Stromal cell of bone marrow (primary cell): ENCODE data around the gene GRB10.

Source experiments
- DNase-seq: peaks from one replicate; pipeline ENCODE4 v3.0.0-alpha.2; 2012; ENCODE audit warnings: low read depth

The GRB10 gene

DNA sequence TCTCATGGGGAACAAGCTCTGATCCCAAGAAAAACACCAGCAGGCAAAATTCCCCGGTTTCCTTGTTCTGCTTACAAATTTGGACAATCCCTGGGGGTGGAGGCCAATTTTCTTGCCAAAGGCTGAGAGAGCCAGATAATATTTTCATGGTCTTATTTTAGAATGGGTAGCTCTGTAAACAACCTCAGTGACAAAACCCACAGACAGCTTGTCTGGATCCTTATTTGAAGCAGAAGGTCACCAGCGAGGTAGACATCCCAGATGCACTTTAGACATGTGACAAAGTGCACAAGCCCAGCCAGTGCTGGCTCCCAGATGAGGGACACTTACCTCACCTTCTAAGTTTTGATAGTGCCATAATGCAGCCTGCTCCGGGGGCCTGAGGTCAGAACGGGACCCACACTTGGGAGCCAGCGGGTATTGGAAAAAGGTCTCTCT lies 114.9 kb downstream of the GRB10 start:
- peak; percentile 13 for DNase-seq

DNA sequence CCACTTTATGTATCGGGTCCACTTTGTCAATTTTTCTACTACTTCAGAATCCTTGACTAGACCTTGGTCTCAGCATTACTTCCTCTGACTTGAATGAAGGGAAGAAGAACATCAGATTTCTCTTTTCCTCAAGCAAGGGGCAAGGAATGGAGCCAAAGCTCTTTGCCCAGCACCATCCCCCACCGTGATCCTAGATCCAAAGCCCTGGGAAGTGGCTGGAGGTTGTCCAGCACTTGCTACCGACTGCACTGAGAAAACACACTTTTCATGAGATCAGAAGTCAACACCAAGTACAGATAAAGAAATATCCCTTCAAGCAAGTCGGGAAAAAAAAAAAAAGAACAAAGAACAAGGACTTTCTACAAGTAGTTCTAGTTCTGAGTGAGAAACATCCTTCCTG lies 115.4 kb downstream of the GRB10 start:
- peak; percentile 18 for DNase-seq

DNA sequence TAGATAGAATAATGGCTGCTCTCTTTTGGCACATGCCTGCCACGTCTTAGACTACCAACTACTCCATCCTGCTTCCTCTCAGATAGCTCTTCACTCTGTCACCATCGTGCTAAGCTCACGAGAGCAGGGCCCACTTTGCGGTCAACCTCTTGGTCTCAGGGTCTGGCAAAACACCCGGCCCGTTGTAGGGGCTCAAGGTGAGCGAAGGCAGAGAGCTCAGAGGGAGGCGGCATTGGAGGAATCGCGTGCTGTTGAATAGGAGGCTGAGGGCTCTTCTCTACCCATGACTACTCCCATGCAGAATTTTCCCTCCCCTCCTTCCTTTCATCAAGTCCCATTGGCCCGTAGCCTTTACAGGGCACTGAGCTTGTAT lies 116.6 kb downstream of the GRB10 start:
- no peak for DNase-seq

DNA sequence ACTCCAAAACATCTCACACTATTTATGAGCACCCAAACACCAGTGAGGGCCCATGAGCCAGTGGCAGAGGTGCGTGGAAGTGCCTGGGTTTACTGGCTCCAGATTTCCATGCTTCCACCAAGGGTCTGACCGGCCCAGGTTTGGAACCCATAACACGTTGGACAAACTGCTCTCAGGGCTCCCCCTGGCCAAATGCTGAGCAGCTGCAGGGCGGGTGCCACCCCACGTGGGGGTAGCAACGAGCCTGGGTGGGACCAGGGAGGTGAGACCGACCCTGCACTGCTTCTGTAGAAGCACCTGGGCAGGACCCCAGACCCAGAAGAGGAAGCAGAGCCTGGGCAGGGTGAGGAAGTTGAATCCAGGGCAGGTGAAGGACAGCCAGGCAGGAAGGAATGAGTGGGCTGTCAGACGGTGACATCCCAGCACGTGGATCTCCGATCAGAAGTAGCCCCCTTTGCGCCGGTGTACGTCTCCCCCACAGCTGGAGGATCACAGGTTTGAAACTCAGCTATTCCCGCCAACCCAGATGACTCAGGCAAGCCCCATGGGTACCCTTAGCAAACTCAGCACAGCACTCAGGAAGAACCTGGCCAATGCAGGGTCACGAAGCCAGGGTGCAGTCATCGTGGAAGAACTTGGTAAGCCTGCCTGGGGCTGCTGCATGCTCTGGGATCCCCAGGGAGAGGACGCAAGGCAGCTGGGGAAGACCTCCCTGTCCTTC lies 117.1 kb downstream of the GRB10 start:
- peak; percentile 60 for DNase-seq

DNA sequence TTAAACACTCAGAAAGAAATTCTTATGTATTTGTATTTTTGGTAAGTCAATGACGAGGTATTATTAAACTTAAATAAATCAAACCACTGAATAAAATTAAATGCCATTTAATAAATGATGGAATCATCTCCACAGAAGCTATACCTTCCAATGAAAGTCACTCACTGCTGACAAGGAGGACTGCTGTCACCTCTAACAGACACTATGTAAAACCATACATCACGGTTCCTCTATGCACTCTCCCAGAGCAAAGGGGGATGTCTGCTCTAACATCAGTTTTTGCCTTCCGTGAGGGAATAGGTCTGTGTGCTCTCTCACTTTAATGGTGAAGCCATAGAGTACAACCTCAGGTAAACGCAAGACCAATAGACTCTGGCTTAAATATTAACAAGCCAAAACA lies 117.8 kb downstream of the GRB10 start:
- no peak for DNase-seq

DNA sequence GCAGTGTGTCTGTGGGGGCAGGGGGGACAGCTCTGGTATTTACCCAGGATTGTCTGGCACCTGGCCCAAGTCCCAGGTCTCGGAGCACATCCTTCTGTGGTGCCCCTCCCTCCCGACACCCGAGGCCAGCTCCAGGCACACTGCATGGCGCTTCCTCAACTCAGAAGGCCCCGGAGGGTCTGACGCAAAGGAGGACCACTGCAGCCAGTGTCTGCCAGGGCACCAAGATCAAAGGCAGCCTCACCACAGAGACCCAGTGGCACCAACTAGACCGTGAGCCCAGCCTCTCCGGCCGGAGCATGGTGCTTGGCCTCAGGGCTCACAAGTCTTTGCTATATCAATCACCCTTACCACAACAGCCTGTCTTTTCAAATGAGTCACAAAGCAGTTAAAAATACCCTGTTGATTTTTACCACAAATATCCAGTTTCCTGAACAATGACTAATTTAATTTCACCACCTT lies 118.2 kb downstream of the GRB10 start:
- peak; percentile 40 for DNase-seq

DNA sequence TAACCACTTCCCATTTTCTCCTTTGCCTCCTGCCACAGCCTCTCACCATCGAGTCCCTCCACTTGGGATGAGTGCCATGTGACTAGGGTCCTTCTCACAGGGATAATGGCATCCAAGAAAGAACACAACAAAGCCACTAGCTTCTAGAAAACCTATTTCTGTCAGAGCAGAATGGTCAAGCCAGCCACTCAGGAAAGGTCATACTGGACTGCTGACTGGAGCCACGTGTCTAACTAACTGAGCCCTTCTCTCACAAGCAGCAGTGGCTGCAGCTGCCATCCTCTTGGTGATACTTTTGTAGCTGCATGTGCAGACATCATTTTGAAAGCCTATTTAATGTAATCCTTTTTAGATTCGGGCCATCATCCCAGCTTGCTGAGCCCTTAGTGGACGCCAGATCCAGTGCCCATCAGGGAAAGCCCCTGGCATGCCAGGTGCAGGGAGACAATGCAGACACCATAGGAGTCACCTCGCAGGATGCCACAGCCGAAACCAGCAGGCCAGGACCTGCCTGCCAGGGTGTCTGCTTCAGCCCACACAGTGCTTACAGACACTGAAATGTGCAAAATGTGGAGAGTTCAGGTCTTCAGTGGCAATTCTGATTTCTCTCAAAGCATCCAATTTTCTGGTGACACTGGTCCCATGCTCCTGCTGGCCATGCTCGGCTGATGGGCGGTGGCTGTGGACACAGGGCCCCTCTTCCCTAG lies 119.1 kb downstream of the GRB10 start:
- no peak for DNase-seq

DNA sequence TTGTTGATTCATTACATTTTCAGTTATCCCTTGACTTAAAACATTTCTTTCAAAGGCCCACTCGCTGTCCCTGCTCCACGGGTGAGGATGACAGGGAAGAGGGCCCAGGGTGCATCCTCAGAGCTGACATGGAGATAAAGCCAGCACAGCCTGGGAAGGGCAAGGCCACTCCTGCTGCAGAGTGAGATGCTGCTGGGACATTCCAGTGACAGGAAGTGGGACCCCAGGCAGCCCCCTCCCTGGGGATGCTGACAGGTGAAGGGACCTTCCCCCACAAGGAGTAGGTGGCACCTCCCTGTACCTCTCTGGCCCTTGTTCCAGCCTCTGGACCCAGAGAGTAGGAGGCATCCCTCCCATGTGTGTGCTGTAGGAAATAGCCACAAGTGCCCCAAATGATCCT lies 119.7 kb downstream of the GRB10 start:
- DNase-seq = no peak

DNA sequence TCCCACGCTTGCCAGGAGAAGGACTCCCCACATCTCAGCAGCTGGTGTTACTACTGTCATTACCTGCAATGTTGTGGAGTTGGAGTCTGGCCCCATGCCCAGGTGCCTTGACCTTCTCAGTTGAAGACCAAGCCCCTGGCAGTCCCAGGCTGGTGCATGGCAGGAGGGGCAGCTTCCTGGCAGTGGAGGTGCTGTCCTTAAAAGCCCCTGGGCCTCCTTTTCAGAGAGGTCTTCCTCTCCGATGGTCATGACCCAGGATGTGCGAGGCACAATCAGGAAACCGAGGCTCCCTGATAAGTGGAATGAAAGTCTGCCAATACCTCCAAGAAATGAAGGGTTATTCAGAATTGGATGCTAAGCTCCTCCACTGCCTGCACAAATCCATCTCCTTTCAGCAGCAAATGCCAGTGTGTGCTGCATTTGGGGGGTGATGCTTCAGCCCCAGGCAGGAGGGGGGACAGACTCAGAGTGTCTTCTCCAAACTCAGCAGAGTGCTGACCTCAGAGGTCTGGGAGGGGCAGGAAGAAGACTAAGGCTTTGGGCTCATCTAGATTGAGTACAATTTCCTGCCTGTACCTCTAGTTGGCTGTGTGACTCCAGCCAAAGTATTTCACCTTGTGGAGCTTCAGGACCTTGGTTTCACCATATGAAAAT lies 120.5 kb downstream of the GRB10 start:
- DNase-seq = no peak

DNA sequence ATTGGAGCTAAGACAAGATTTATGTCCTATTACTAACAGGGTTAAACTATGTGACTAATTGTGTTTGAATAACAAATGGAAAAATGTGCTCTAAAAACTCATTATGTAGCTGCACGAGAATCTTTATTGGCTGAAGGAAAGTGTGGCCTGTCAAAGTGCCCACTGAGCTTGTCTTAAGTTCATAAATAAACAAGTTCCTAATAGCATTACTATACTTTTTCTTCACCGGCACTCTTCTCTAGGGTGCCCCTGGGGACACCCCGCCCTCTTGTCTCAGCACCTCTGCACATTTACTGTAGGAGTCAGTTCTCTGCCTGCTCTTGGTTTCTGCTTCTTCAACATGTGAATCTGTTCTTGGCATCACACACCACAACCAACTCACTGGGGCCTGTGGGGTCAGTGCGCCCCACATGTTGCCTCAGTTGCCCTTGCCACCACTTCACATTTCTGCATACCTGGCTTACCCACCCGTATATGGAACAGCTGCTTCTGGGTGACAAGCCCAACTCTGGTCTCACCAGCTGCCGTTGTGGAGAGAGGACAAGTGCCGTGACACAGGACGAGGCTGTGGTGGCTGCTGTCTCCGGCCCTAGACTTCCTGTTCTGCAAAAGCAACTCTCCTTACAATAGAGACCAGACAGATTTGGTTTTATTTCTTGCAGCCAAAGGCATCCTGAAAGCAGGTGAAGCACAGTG lies 121.2 kb downstream of the GRB10 start:
- no peak for DNase-seq

DNA sequence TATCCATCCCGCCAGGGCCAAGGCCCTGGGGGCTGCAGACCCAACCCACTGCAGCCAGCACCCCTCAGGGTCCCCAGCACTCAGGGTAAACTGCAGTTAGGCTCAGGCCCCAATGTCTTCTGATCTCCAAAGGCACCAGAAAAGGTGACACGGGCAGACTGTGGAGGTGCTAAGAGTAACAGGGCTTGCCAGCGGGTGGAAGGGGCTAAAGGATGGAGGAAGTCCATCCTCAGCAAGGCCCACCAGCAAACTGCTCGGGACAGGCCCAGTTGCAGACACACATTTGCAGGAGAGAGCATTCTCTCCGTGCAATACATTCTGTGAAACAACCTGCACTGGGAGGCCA lies 121.9 kb downstream of the GRB10 start:
- DNase-seq = no peak

DNA sequence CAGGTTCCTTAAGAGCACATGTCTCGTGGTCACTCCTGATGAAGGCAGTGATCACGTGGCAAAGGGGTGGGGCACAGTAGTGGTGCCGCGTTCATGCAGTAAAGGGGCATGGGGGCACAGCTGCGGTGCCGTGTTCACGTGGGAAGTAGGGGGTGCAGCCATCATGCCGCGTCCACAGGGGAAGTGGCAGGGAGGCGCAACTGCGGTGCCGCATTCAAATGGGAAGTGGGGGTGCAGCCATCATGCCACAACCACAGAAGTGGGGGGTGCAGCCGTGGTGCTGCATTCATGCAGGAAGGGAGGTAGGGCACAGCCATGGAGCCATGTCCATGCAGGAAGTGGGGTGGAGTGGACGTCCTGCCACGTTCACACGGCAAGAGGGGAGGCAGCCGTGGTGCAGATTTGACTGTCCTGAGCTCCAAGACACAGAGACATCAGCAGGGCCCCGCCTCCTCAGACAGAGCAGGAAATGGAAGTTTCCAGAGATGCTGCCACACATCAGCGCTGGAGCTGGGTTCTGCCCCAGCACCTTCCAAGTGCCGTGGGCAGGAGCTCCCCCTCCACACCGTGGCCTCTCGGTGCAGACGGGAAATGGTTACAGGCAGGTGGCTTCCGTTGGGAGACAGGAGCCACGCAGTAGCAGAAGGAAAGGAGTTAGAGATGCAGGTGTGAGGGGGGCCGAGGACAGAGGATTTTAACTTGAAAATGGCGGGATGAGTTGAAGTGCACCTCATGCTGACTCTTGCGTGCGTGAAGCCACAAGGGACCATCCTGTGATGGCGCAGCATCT lies 122.5 kb downstream of the GRB10 start:
- no peak for DNase-seq

DNA sequence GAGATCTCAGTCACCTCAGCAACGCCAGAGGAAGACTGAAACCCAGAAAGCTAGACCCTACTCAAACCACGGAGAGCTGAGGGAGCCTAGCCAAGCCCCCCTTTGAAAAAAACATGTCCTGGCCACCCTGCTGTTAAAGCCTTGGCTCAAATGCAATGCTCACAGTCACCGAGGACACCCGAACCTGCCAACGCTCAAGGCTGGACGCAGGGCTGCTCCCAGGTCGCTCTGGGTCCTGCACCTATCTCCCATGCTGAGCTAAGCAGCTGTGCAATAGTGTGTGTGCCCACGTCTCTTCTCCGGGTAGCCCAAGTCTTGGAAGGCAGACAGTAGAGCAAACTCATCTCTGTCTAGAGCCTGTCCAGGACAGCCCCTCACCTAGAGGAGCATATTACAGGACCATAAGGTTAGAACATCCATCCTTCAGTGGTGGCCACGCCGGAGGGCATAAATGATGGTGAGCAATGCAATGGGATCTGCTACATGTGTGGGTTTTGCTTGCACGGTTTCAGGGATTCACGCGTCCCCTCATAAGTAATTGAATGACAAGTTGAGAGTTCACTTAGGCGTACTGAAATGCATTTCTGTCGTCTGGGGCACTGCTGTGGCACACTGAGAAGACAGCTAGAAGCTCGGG lies 123.2 kb downstream of the GRB10 start:
- DNase-seq = no peak

DNA sequence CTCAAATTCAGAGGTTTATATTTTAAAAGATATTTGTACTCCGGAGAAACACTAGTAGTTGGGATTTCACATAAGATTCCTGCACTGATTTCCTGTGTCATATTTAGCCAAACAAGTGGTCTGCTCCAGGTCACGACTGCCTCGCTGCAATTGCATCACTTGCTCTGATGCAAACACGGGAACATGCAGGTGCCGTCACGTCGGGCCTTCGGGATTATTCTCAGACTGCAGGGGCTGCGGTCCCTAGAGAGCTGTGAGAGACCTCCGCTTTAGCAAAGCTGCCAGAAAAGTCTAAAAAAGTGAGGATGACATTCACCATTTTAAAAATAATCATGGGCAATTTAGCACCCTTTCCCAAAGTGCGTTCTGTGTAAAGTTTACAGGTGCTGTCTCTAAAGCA lies 124.0 kb downstream of the GRB10 start:
- DNase-seq = no peak

DNA sequence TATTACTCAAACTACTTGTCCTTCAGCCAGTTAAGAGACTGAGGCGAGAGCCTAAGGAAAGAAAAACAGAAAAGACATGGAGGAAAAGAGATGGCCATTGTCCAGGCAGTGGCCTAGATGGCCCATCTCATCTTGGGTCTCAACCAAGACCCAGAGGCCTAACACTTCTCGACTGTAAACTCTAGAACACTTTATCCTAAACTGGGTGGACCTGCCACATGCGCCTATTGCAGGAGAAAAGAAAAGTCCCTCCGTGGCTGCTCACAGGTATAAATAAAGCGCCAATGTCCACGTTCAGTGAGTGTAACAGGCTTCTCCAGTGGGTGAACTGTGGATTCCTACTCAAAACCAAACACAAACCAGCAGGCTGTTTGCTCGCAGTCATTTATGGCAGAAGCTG lies 124.8 kb downstream of the GRB10 start:
- no peak for DNase-seq

DNA sequence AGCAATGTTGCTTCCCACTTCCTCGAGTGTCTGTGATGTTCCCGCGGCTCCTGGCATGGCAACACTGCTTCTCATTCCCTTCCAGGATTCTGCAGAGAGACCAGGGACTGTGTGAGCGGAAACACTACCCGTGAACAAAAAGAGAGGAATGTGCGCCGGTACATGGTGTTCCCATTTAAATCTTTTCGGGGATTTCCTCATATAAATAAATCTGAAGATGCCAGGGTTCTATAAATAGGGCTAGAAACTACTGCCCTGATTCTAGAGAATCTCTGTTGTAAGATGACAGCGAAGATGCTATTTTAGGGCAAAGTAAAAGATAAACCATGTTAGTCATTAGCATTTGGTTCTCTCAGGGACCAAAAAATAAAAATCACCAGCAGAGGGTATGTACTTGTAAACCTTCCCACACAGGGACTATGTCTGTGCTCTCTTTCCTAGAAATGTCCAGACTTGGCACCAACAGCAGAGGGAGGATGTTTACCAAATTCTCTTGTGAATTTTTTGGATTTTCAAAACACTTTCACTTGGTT lies 125.3 kb downstream of the GRB10 start:
- DNase-seq = peak; percentile 49

DNA sequence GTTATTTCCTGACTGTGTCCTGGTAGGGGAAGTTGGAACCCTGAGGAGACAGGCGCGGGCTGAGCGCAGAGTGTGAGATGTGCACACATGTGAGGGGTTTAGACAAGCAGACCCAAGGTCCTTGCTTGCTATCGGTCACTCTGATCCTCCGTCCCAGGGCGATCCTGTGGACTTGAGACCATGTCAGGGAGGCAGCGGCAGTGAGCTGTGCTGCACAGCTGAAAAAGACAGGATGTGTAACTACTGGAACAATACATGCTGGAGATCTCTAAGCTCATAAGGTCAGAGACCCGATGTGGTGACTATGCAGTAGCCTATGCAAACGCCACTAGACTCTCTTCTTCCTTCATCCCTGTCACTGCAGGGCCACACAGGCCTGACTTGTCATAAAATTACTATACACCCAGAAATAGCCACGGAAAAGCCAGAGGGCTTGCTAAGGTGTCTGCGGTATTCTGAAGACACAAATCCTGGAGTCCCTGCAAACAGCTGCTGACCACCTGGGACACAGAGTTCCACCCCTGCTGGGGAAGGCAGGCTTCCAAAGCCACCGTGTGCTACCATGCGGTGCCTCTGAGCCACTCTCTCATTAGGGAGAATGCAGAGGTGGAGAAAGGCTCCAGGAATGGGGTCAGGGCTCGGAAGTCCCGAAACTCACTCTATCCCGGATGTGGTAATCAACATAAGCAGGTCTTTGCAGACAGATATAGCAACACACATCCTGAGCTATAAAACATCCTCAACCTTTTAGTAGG lies 126.4 kb downstream of the GRB10 start:
- DNase-seq = no peak

DNA sequence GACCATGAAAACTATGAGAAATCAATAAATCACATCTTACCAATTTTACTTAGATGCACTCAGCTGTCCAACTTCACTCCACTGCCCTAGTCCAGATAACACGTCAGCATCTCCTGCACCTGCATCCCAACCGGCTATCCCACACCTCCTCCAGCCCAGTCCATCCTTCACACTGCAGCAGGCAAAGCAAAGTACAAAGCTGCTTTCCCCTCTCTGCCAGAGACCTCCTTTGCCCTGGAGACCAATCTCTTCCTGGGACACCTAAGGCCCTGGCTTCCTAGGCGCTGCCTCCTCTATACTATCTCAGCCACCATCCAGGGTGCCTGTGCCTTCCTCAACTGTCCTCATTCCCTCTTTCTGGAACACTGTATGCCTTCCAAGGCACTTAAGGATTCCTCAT lies 127.2 kb downstream of the GRB10 start:
- no peak for DNase-seq

DNA sequence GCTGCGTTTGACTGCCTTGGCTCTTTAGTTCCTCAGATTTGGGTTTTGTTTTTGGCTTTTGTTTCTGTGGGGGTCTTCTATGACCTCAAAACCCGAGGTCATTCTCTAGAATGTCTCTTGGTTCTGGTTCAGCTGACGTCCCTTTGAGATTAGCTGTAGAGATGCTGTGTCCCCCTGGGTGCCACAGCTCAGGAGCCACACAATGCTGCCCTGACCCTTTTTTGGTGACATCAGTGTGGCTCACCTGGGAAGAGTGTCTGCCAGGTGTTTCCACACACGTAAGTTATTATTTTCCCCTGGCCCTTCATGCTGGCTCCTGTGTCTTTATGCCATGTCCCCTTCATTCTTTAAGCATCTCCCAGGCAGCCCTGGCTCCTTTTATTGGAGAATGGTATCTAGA lies 127.7 kb downstream of the GRB10 start:
- no peak for DNase-seq

DNA sequence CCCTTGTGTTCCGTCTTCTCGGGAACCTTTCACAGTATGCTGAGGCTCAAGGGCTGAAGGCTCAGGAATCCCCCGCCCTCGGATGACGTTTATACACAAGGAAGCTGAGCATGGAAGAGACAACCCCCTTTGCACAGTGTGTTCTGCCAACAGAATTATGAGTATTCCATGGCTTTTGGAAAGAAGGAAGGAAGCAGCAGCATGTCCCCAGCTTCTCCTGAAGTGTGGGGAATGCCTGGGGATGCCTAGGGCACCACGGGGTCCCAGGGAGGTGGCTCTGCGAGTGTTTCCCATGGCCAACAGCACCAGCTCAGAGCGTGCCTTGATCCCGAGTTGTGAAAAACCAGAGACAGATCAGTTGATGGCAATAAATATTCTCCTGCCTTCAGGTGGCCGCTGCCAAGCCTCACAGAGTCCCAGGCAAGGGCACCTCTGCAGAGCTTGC lies 128.7 kb downstream of the GRB10 start:
- peak; percentile 27 for DNase-seq
